Measurements from ENCODE around the gene RAPGEF5. TPM values are rescaled to one million over a fixed set of nuclear protein-coding genes. Genes with fewer than 3 reads are reported as not detected.
A peak's percentile ranks its signal among the peaks of the same experiment; 100 is the strongest.

Gene RAPGEF5
- total RNA-seq, 1 experiment from 2014 or later: 13.3 TPM

DNA sequence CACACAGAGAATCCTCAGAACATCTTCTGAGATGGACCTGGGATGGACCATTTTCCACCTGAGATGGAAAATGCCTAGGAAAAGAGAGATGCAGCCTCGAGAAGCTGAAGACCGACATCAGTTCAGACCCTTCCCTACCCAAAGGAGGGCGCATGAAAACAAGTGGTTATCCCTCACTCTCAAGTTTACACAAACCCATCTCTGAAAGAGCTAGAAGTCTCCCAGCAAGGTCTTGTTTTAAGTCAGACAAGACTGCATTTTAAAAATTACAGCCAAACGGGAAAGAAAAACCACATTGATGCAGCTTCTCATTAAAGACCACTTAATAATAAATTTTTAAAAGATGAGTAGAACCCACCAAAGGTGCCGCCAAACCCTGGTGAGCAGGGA lies 1.3 kb downstream of the RAPGEF5 start:
- no peak overlapping the region for H3K9ac ChIP-seq (ENCODE audit: extremely low read depth, insufficient read length, low read length)
- no peak overlapping the region for H2BK120ac ChIP-seq (ENCODE audit: low read depth, low read length, poor library complexity, severe bottlenecking)
- H2BK12ac ChIP-seq (ENCODE audit: insufficient read length, low read depth, low read length): no peak overlapping the region
- Mint-ChIP-seq H3K4me3 (peak overlapping the region; percentile 64 to 76), H3K36me3 (ENCODE audit: insufficient read depth in 1 of 3, low read depth in 3 of 3) (peaks cover 13 to 35% (median 17%) of the 10 kb centered on the region in 3 experiments), H3K27me3 (ENCODE audit: low read depth) (peaks cover 22% of the 10 kb centered on the region), H3K4me1 (peaks cover 30 to 31% of the 10 kb centered on the region in 2 experiments), H3K27ac (no peak overlapping the region), H3K9me3 (peaks cover 8 to 12% of the 10 kb centered on the region in 2 experiments)
- no peak overlapping the region for H3K56ac ChIP-seq (ENCODE audit: insufficient read length, low read depth, low read length)
- no peak overlapping the region for H3K4ac ChIP-seq (ENCODE audit: low read depth, low read length)
- H4K8ac ChIP-seq (replicated peaks; ENCODE audit: insufficient read length, low read depth, low read length): no peak overlapping the region
- no peak overlapping the region for H2AFZ ChIP-seq (ENCODE audit: low read length)
- no peak overlapping the region for H2AK5ac ChIP-seq (ENCODE audit: insufficient read length, low read length)
- no peak overlapping the region for H3K23ac ChIP-seq (ENCODE audit: insufficient read length, low read depth, low read length)
- DNase-seq: no peak
- H3K18ac ChIP-seq (ENCODE audit: insufficient read length, low read depth, low read length): no peak overlapping the region
- peaks cover 9% of the 10 kb centered on the region for H3K23me2 ChIP-seq (ENCODE audit: insufficient read length, low read depth, low read length, poor library complexity, severe bottlenecking)
- no peaks in the 10 kb centered on the region for H4K20me1 ChIP-seq (ENCODE audit: control insufficient read depth, insufficient read depth, insufficient read length)
- H3K79me1 ChIP-seq (ENCODE audit: insufficient read depth, low read depth, low read length, poor library complexity, severe bottlenecking): no peaks in the 10 kb centered on the region
- no peaks in the 10 kb centered on the region for H3K27me3 ChIP-seq (ENCODE audit: insufficient read depth, low read length)
- H3K9me3 ChIP-seq (ENCODE audit: control insufficient read depth, low read depth, low read length): no peaks in the 10 kb centered on the region
- H3T11ph ChIP-seq (ENCODE audit: low read length): no peak overlapping the region
- WGBS (ENCODE audit: extremely low coverage, insufficient read length, low lambda C conversion rate): no CpG with 5 or more reads among the region's 5 CpGs
- no peak overlapping the region for H4K91ac ChIP-seq (ENCODE audit: insufficient read length, low read depth, low read length)
- H3K14ac ChIP-seq (ENCODE audit: insufficient read depth, low read length): no peak overlapping the region
- H3K27ac ChIP-seq (ENCODE audit: insufficient read length, low read depth, low read length): no peak overlapping the region
- no peak overlapping the region for H2BK5ac ChIP-seq (ENCODE audit: insufficient read length, low read length)
- peak overlapping the region; percentile 68 for H3K4me2 ChIP-seq (ENCODE audit: insufficient read depth, insufficient read length, low read length)
- no peak overlapping the region for H2BK15ac ChIP-seq (ENCODE audit: low read depth, low read length)
- TF ChIP-seq, protein P1, sequence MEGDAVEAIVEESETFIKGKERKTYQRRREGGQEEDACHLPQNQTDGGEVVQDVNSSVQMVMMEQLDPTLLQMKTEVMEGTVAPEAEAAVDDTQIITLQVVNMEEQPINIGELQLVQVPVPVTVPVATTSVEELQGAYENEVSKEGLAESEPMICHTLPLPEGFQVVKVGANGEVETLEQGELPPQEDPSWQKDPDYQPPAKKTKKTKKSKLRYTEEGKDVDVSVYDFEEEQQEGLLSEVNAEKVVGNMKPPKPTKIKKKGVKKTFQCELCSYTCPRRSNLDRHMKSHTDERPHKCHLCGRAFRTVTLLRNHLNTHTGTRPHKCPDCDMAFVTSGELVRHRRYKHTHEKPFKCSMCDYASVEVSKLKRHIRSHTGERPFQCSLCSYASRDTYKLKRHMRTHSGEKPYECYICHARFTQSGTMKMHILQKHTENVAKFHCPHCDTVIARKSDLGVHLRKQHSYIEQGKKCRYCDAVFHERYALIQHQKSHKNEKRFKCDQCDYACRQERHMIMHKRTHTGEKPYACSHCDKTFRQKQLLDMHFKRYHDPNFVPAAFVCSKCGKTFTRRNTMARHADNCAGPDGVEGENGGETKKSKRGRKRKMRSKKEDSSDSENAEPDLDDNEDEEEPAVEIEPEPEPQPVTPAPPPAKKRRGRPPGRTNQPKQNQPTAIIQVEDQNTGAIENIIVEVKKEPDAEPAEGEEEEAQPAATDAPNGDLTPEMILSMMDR (conservative IDR thresholded peaks at IDR 0.05): no peak
- H4K5ac ChIP-seq (ENCODE audit: insufficient read length, low read depth, low read length): no peak overlapping the region
- peaks cover 8% of the 10 kb centered on the region; the same call in 1 of the 2 replicates for H3K4me1 ChIP-seq (ENCODE audit: insufficient read depth, low read length)
- H2BK20ac ChIP-seq (ENCODE audit: low read depth, low read length, poor library complexity, severe bottlenecking): no peak overlapping the region
- peaks cover 5% of the 10 kb centered on the region; the same call in 1 of the 2 replicates for H3K79me2 ChIP-seq (ENCODE audit: insufficient read depth, low read length)

Data from H9 (cell line).